ENCODE measurements around the gene KRTAP1-1.
"Not testable (repeated sequence)": the region's sequence is repeated elsewhere in the genome, so short reads cannot be mapped to it uniquely, and the experiment has no call there.

GRCh38 chr17:41059276-41060051 lies 18.2 kb upstream of the KRTAP1-1 start:
- not testable (repeated sequence) for TF ChIP-seq CTCF (IDR thresholded peaks at IDR 0.05; ENCODE audit: poor library complexity, severe bottlenecking); MXI1 (conservative IDR thresholded peaks at IDR 0.05; ENCODE audit: poor library complexity, severe bottlenecking); RAD21 (conservative IDR thresholded peaks at IDR 0.05); POLR2AphosphoS5 (IDR thresholded peaks at IDR 0.05); TAF1 (IDR thresholded peaks at IDR 0.05; ENCODE audit: low read depth); EZH2 (IDR thresholded peaks at IDR 0.05; ENCODE audit: borderline replicate concordance, insufficient read depth, low read length, poor library complexity, severe bottlenecking)
